Kidney (tissue), 14 donors: Measurements from ENCODE around the gene CMTM4. TPM values are rescaled to one million over a fixed set of nuclear protein-coding genes. Genes with fewer than 3 reads are reported as not detected.

Experiments used
- DNase-seq, 5 donors: peaks; one replicate each; pipeline ENCODE4 v3.0.0-alpha.2; 2013 to 2020
- FAIRE-seq: peaks from 2 replicates; lab custom pipeline; 2012; peaks lifted over from hg19 to GRCh38; lab: Jason Lieb, UNC
- H3K27ac ChIP-seq, 2 donors: one replicate each; pipeline ENCODE4 v1.7.0; 2013; ENCODE audit warnings: low read depth in 2 of 2, low read length in 2 of 2, inconsistent platforms in 1 of 2
- H3K27me3 ChIP-seq: one replicate; pipeline ENCODE4 v1.7.1; 2013; ENCODE audit warnings: low read length, inconsistent platforms; ENCODE audit not compliant: control insufficient read depth, insufficient read depth
- H3K36me3 ChIP-seq, 3 donors: one replicate each; pipeline versions ENCODE4 v1.7.0 to v1.7.1; 2013; ENCODE audit warnings: low read length in 3 of 3, control low read depth in 1 of 3, inconsistent platforms in 1 of 3; ENCODE audit not compliant: insufficient read depth in 3 of 3, control insufficient read depth in 2 of 3
- H3K4me1 ChIP-seq, 3 donors: one replicate each; pipeline versions ENCODE4 v1.7.0 to v1.7.1; 2013; ENCODE audit warnings: low read length in 3 of 3, inconsistent platforms in 1 of 3, low read depth in 1 of 3; ENCODE audit not compliant: control insufficient read depth in 2 of 3, insufficient read depth in 2 of 3
- H3K4me3 ChIP-seq, 3 donors: one replicate each; pipeline versions ENCODE4 v1.7.0 to v1.8.1; 2013; ENCODE audit warnings: low read length in 3 of 3, control low read depth in 1 of 3, inconsistent platforms in 1 of 3
- H3K9ac ChIP-seq, 3 donors: one replicate each; pipeline versions ENCODE4 v1.7.0 to v1.7.1; 2013; ENCODE audit warnings: low read length in 3 of 3, control low read depth in 1 of 3, inconsistent platforms in 1 of 3
- H3K9me3 ChIP-seq, 3 donors: one replicate each; pipeline versions ENCODE4 v1.7.0 to v1.7.1; 2013; ENCODE audit warnings: low read length in 3 of 3, control low read depth in 1 of 3, inconsistent platforms in 1 of 3; ENCODE audit not compliant: control insufficient read depth in 2 of 3, insufficient read depth in 1 of 3
- intact Hi-C: fragments of 100-400 bp; cut with DNase I; formaldehyde crosslinking; loops from one replicate; pipeline ENCODE4 v1.11.1; 2022
- polyA plus RNA-seq: library from polyadenylated mRNA; stranded (reverse); fragments of 350-450 nt; fragmentation: Illumina TruSeq; extraction: RNeasy Lipid Tissue Mini Kit (QIAGEN cat#74804); gene quantifications from one replicate; pipeline ENCODE4 v1.2.3, GENCODE V29; 2014; ENCODE audit warnings: low read depth, low replicate concordance; ENCODE audit not compliant: insufficient read depth
- total RNA-seq: library from RNA; stranded (reverse); fragmentation: NEBNext Ultra II Directional; extraction: Animal tissue kit (Norgen Biotek cat#: 25700); gene quantifications from one replicate; pipeline ENCODE4 v1.2.1, GENCODE V29; 2021
- TF ChIP-seq, protein P1 (sequence below): IDR thresholded peaks from 3 replicates; pipeline ENCODE4 v1.5.1; 2012; ENCODE audit warnings: mild to moderate bottlenecking, moderate library complexity, borderline replicate concordance; ENCODE audit not compliant: insufficient read depth; ENCODE audit errors: extremely low read depth
- donor health status: control.
- donor health status: control.
- donor health status: control.
- donor health status: control.
- donor health status: control.
- donor health status: DM: yes; HTN: yes; CAD: no.
- donor health status: Normal renal cell carcinoma (clear cell type).

CMTM4 gene
- total and polyA plus RNA-seq, 2 donors from 2014 or later = 43.2 to 82.2 TPM

DNA sequence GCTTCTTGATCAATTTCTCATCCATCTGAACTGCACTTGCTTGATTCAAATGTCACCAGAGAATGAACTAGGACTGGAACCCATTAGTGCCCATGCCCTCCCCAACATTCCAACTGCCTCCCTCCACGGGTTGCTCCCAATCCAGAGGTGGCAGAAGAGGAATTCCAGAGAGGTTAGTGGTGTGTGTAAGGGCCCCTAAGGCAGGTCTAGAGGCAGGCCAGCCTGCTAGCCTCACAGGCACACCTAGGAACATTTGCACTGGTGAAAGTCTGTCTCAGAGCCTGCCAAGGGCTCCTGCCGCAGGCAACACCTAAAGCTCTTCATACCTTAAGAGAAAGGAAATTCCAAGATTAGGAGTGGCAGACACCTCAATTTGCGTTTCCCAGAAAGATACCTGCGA, 21.2 kb upstream of the CMTM4 start:
- H3K9ac ChIP-seq = no peak overlapping the region
- TF ChIP-seq, protein P1, sequence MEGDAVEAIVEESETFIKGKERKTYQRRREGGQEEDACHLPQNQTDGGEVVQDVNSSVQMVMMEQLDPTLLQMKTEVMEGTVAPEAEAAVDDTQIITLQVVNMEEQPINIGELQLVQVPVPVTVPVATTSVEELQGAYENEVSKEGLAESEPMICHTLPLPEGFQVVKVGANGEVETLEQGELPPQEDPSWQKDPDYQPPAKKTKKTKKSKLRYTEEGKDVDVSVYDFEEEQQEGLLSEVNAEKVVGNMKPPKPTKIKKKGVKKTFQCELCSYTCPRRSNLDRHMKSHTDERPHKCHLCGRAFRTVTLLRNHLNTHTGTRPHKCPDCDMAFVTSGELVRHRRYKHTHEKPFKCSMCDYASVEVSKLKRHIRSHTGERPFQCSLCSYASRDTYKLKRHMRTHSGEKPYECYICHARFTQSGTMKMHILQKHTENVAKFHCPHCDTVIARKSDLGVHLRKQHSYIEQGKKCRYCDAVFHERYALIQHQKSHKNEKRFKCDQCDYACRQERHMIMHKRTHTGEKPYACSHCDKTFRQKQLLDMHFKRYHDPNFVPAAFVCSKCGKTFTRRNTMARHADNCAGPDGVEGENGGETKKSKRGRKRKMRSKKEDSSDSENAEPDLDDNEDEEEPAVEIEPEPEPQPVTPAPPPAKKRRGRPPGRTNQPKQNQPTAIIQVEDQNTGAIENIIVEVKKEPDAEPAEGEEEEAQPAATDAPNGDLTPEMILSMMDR = no peak
- peaks cover 0 to 7% (median 4%) of the 10 kb centered on the region in 3 donors for H3K4me1 ChIP-seq
- no peaks in the 10 kb centered on the region for H3K9me3 ChIP-seq
- FAIRE-seq (no peak), DNase-seq (no peak)
- intact Hi-C loops = no loop called here
- H3K36me3 ChIP-seq = peaks cover 0 to 3% (median under 1%) of the 10 kb centered on the region in 3 donors
- no peak overlapping the region for H3K27ac ChIP-seq
- no peak overlapping the region for H3K4me3 ChIP-seq
- H3K27me3 ChIP-seq = no peaks in the 10 kb centered on the region

GRCh38 chr16:66717112-66717675, 20.7 kb upstream of the CMTM4 start:
- TF ChIP-seq, protein P1 = peak; percentile 23
- Histone ChIP-seq H3K27ac (no peak overlapping the region), H3K27me3 (no peaks in the 10 kb centered on the region), H3K36me3 (peaks cover 0 to 3% (median 0%) of the 10 kb centered on the region in 3 donors), H3K4me1 (peaks cover 0 to 7% (median 4%) of the 10 kb centered on the region in 3 donors), H3K9ac (no peak overlapping the region), H3K9me3 (no peaks in the 10 kb centered on the region), H3K4me3 (no peak overlapping the region)
- intact Hi-C loops = no loop called here
- no peak for FAIRE-seq
- DNase-seq = peak in 2 of 5 donors; percentile 37 to 55

GRCh38 chr16:66714654-66715307, 18.2 kb upstream of the CMTM4 start:
- no peak for FAIRE-seq
- intact Hi-C loops = no loop called here

More at GRCh38 chr16:66714654-66715307, 18.2 kb upstream of the CMTM4 start:
- H3K4me1 ChIP-seq = peaks cover 0 to 7% (median 4%) of the 10 kb centered on the region in 3 donors
- peak in 1 of 5 donors; percentile 50 for DNase-seq
- no peaks in the 10 kb centered on the region for H3K9me3 ChIP-seq
- no peak overlapping the region for H3K27ac ChIP-seq
- no peaks in the 10 kb centered on the region for H3K27me3 ChIP-seq
- TF ChIP-seq, protein P1 = no peak
- H3K36me3 ChIP-seq = peaks cover 0 to 3% (median 0%) of the 10 kb centered on the region in 3 donors
- no peak overlapping the region for H3K9ac ChIP-seq
- no peak overlapping the region for H3K4me3 ChIP-seq
